ENCODE results near the gene SPTBN2. TPM values are rescaled to one million over a fixed set of nuclear protein-coding genes. Genes with fewer than 3 reads are reported as not detected.

The SPTBN2 gene
- total and polyA plus RNA-seq, 2 of the 4 experiments (the other 2 are of a cell fraction) = 0.18 to 0.41 TPM

GRCh38 chr11:66744485-66745355 lies 15.7 kb upstream of the SPTBN2 start:
- WGBS, 2 experiments (ENCODE audit: extremely low coverage in 2 of 2, insufficient read length in 1 of 2) = 0% methylated on average over 32 of the region's 95 CpGs; no CpG with 5 or more reads in 1 of the 2 experiments
- in situ Hi-C loops (cut with MboI; ENCODE audit: low sequenced_read_pairs) (no loop called here), intact Hi-C loops (cut with micrococcal nuclease) (loop anchor here (5.0 kb wide), 1 partner anchor 38 kb away; no protein-coding TSS in a partner anchor), dilution Hi-C loops (cut with HindIII; ENCODE audit: low sequenced_read_pairs, unreplicated experiment) (no loop called here)
- CTCF ChIA-PET = no interaction called here
- H3K9ac ChIP-seq (ENCODE audit: low read depth, low read length) = peak overlapping the region; percentile 89
- peak overlapping the region; percentile 68 for H3K27ac ChIP-seq (ENCODE audit: insufficient read depth, low read length)
- H3K4me3 ChIP-seq (ENCODE audit: insufficient read depth, low read depth, low read length) = peak overlapping the region; percentile 87
- DNase-seq (peak; percentile 45), ATAC-seq (ENCODE audit: low read depth) (peak; percentile 98)
- H2BK15ac ChIP-seq (ENCODE audit: low read depth, low read length) = peak overlapping the region; percentile 53; the same call in 1 of the 3 replicates
- peak overlapping the region; percentile 56 to 94 for H4K8ac ChIP-seq (ENCODE audit: low read depth in 2 of 2, low read length in 2 of 2)
- no peaks in the 10 kb centered on the region for H3K36me3 ChIP-seq (ENCODE audit: control insufficient read depth, insufficient read depth, low read length)
- peak overlapping the region; percentile 93 for H3K14ac ChIP-seq (replicated peaks; ENCODE audit: low read depth, low read length)
- peaks cover 3% of the 10 kb centered on the region for H3K4me1 ChIP-seq (ENCODE audit: control insufficient read depth, insufficient read depth, low read length)
- H3K9me3 ChIP-seq (ENCODE audit: control insufficient read depth, insufficient read depth, low read length) = no peaks in the 10 kb centered on the region
- no peaks in the 10 kb centered on the region; the same call in 1 of the 2 replicates for H4K20me1 ChIP-seq (ENCODE audit: insufficient read depth, low read length)
- H4K5ac ChIP-seq (ENCODE audit: low read depth, low read length) = peak overlapping the region; percentile 86
- H3K56ac ChIP-seq (ENCODE audit: extremely low read depth, insufficient read depth, low read length) = peak overlapping the region; percentile 70
- H2BK120ac ChIP-seq (ENCODE audit: low read depth, low read length) = peak overlapping the region; percentile 28
- no TSS peak for BruUV-seq (replicated peaks)
- H4K91ac ChIP-seq (ENCODE audit: insufficient read depth, low read depth, low read length) = peak overlapping the region; percentile 66
- peak overlapping the region; percentile 87 for H3K23ac ChIP-seq (ENCODE audit: low read depth, low read length)
- H3K27me3 ChIP-seq (ENCODE audit: control insufficient read depth, insufficient read depth, low read length) = no peaks in the 10 kb centered on the region
- peak overlapping the region; percentile 56 for H2BK5ac ChIP-seq (ENCODE audit: low read depth, low read length, poor library complexity, severe bottlenecking)
- H3K4me2 ChIP-seq (ENCODE audit: low read depth, low read length) = peak overlapping the region; percentile 85
- H2AK9ac ChIP-seq (replicated peaks; ENCODE audit: low read depth, low read length, poor library complexity) = peak overlapping the region; percentile 88
- peak overlapping the region; percentile 99 for H2AFZ ChIP-seq (replicated peaks; ENCODE audit: low read length, poor library complexity)
- peak overlapping the region; percentile 3; the same call in 1 of the 2 replicates for H2BK20ac ChIP-seq (ENCODE audit: low read depth, low read length)
- 0 out of 2 replicates have a peak overlapping the region, but pooled peaks have one; percentile 18 for H3K18ac ChIP-seq (ENCODE audit: low read depth, low read length)
- POLR2A ChIA-PET (ENCODE audit: unreplicated experiment) = no interaction called here
- H3K9me1 ChIP-seq (ENCODE audit: insufficient read depth, low read length) = peaks cover 3% of the 10 kb centered on the region
- H2AK5ac ChIP-seq (ENCODE audit: low read depth, low read length) = peak overlapping the region; percentile 63
- peaks cover 21 to 44% of the 10 kb centered on the region in 2 experiments for H3K79me1 ChIP-seq (ENCODE audit: low read depth in 1 of 2, low read length in 2 of 2)
- TF ChIP-seq CHD1 (IDR thresholded peaks at IDR 0.05; ENCODE audit: low read depth, low read length) (no peak), FOS (IDR thresholded peaks at IDR 0.05; ENCODE audit: low read depth, low read length) (no peak), MXI1 (IDR thresholded peaks at IDR 0.05; ENCODE audit: borderline replicate concordance, low read depth, low read length) (0 out of 2 replicates have a peak, but pooled peaks have one; percentile 42), RAD21 (IDR thresholded peaks at IDR 0.05; ENCODE audit: low read length) (no peak), NFE2L2 (IDR thresholded peaks at IDR 0.05; ENCODE audit: low read depth, low read length) (no peak), CEBPB (IDR thresholded peaks at IDR 0.05; ENCODE audit: low read depth, low read length) (no peak), MAZ (IDR thresholded peaks at IDR 0.05; ENCODE audit: borderline replicate concordance, low read depth, low read length) (peak; percentile 25; the same call in 1 of the 2 replicates)
- H3K4ac ChIP-seq (ENCODE audit: low read depth, low read length) = peak overlapping the region; percentile 83
